ENCODE results near the gene HS6ST3.

GRCh38 chr13:96379967-96380366 is 290.1 kb downstream of the HS6ST3 start:
- no peak for TF ChIP-seq CTCF (IDR thresholded peaks at IDR 0.05)
- no peak for TF ChIP-seq POLR2AphosphoS5 (IDR thresholded peaks at IDR 0.05)
